ENCODE results near the gene RGMA.

Gene RGMA

DNA sequence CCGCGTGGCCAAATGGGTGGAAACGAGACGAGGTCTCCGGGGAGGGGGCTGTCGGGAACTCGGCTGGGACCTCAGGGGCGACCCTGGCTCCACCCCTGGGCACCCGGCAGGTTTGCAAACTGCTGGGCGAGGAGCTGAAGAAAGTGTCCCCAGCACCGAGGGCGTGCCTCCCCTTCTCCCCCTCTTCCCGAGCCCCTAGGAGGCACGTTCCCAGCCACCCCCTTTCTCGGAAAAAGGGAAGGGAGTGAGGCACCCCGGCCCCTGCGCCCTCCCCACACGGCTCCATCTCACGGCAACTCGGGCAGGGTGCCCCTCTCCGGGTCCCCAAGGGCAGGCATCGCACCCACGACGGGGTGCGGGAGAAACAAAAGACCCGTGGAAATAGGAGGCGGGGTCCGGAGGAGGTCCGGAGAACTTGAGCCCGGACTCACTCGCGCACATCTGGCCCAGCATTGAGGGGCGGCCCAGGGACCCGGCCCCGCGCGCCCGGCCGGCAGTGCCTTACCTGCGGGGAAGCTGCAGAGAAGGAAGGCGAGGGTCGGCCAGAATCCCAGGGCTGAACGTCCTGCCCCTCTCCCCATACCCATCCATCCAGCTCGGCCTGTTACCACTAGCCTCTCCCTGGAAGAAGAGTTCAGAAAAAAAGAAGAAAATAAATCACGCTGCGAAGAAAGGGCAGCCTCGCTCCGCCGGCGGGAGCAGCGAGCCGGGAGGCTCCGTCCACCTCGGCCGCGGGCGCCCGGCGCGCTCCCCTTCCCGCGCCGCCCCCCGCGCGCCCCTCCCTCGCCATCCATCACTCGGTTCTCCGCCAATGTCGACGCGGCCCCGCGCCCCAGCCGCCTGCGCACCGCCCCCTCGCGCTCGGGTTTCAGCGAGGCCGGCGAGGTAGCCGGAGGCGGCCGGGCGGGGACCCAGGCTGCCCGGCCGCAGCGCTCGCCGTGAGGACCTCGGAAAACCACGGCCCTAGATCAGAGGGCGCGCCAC lies 16.3 kb downstream of the RGMA start:
- H3K4me3 ChIP-seq (ENCODE audit: low read depth, low read length) = no peak overlapping the region
- no peak for DNase-seq (ENCODE audit: low read depth)
- TF ChIP-seq, protein P1, sequence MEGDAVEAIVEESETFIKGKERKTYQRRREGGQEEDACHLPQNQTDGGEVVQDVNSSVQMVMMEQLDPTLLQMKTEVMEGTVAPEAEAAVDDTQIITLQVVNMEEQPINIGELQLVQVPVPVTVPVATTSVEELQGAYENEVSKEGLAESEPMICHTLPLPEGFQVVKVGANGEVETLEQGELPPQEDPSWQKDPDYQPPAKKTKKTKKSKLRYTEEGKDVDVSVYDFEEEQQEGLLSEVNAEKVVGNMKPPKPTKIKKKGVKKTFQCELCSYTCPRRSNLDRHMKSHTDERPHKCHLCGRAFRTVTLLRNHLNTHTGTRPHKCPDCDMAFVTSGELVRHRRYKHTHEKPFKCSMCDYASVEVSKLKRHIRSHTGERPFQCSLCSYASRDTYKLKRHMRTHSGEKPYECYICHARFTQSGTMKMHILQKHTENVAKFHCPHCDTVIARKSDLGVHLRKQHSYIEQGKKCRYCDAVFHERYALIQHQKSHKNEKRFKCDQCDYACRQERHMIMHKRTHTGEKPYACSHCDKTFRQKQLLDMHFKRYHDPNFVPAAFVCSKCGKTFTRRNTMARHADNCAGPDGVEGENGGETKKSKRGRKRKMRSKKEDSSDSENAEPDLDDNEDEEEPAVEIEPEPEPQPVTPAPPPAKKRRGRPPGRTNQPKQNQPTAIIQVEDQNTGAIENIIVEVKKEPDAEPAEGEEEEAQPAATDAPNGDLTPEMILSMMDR (IDR thresholded peaks at IDR 0.05; ENCODE audit: low read depth, low read length, missing control alignments) = no peak

DNA sequence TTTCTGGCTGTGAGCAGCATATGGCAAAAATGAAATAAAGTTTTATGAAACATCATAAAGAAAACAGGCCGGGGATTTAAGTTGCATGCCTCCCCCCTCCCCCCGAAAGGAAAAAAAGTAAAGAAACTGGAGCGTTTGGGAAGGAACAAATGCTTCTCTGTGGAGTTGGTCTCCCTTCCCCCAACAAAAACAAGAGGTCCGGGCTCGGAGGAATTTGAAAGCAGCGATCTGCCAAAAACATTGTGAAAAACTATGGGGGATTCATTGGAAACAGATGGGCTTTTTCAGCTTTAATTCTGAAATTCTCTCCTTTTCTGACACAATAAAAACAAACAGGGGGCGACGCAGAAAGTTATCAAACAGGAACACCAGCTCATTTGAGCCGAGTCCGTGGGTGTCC lies 17.0 kb downstream of the RGMA start:
- H3K4me3 ChIP-seq (ENCODE audit: low read depth, low read length) = no peak overlapping the region
- TF ChIP-seq, protein P1 (IDR thresholded peaks at IDR 0.05; ENCODE audit: low read depth, low read length, missing control alignments) = no peak
- no peak for DNase-seq (ENCODE audit: low read depth)

DNA sequence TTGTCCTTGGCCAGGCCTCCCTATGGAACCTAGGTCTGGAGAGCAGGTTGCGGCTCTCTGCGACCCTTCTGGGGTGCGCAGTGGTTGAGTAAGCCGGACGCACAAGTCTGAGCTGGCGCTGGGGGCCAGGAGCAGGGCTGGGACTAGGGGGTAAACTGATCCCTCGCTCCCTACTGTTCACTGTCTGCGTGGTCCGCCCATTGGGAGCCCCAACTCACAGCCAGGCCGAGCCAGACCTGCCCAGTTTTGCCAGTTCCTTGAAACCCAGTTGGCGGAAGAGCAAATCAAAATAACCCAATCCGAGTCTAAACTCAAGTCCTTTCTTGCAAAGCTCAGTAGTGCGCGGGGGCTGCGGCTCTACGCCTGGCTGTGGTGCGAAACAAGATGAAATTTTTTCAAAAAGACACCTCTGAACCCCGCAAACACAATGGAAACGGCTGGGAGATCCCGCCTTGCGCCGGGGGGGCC lies 17.5 kb downstream of the RGMA start:
- no peak for DNase-seq (ENCODE audit: low read depth)
- H3K4me3 ChIP-seq (ENCODE audit: low read depth, low read length) = no peak overlapping the region

GRCh38 chr15:93070551-93071296 lies 18.3 kb downstream of the RGMA start:
- no peak overlapping the region for H3K4me3 ChIP-seq (ENCODE audit: low read depth, low read length)
- TF ChIP-seq, protein P1 (IDR thresholded peaks at IDR 0.05; ENCODE audit: low read depth, low read length, missing control alignments) = no peak
- no peak for DNase-seq (ENCODE audit: low read depth)

More for the DNA sequence above, 17.5 kb downstream of the RGMA start:
- TF ChIP-seq, protein P1 (IDR thresholded peaks at IDR 0.05; ENCODE audit: low read depth, low read length, missing control alignments) = no peak

DNA sequence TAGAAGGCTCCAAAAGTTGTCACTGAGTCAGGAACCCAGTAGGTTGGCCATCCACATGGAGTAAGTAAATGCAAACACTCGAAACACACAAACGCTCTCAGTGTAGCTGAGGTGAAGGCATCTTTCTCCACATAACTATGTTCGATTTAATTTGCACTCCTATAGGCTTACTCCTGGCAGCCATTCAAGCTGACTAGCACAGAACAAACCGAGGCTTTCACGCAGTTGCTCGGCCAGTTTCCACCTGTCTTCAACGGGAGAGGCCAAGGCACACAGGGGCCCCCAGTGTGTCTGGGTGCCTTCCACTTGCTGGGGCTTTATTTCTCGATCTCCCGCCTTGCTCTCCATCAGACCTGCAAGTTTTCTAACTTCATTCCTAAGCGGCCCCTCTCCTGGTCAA lies 18.9 kb downstream of the RGMA start:
- TF ChIP-seq, protein P1 (IDR thresholded peaks at IDR 0.05; ENCODE audit: low read depth, low read length, missing control alignments) = no peak
- no peak for DNase-seq (ENCODE audit: low read depth)
- no peak overlapping the region for H3K4me3 ChIP-seq (ENCODE audit: low read depth, low read length)

DNA sequence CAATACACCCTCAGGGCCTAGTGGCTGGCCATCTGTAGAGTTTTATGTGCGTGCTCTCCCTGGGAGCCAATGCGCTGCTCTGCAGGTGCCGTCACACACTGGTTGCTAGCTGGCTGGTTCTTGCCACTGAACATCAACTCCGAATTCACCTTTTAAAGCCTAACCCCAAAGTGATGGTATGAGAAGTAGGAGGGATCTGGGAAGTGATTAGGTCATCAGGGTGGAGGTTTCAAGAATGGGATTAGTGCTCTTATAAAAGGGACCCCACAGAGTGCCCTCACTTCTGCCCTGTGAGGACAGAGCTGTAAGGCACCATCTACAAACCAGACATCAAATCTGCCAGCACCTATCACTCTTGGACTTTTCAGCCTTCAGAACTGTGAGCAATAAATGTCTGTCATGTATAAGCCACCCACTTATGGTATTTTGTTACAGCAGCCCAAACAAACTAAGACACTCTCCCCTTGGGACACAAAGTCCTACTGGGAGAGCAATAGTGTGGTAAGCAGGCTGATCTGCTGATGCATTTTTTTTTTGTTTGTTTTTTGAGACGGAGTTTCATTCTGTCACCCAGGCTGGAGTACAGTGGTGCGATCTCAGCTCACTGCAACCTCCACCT lies 20.3 kb downstream of the RGMA start:
- TF ChIP-seq, protein P1 (IDR thresholded peaks at IDR 0.05; ENCODE audit: low read depth, low read length, missing control alignments) = no peak
- H3K4me3 ChIP-seq (ENCODE audit: low read depth, low read length) = no peak overlapping the region
- no peak for DNase-seq (ENCODE audit: low read depth)

Measured in GM12864 (cell line).